Endothelial cell of umbilical vein (primary cell): Measurements from ENCODE around the gene SREBF1. TPM values are rescaled to one million over a fixed set of nuclear protein-coding genes. Genes with fewer than 3 reads are reported as not detected.

Experiments
- BruUV-seq: library from RNA; stranded (reverse); fragments of 400-500 nt; replicated peaks from 2 replicates; lab custom pipeline; 2021; lab: Mats Ljungman, UMichigan
- CTCF ChIA-PET: fragments of 300-600, 350-600 bp; sonication (Branson Sonifier 250); formaldehyde crosslinking; loops from one replicate; lab custom pipeline; 2021; ENCODE audit warnings: antibody characterized with exemption, inconsistent platforms; lab: Charles Lee
- POLR2A ChIA-PET: fragments of 300-600, 350-600 bp; sonication (Branson Sonifier 250); formaldehyde crosslinking; loops from one replicate; lab custom pipeline; 2021; ENCODE audit warnings: antibody characterized with exemption, inconsistent platforms; lab: Charles Lee
- DNase-seq: peaks from one replicate; pipeline ENCODE4 v3.0.0-alpha.2; 2011; ENCODE audit warnings: low read depth, low spot score
- FAIRE-seq: peaks from 2 replicates; lab custom pipeline; 2011; peaks lifted over from hg19 to GRCh38; lab: Jason Lieb, UNC
- H2AFZ ChIP-seq: 2 replicates; pipeline ENCODE4 v1.6.0; 2012; ENCODE audit warnings: low read depth, low read length, control low read depth, inconsistent platforms
- H3K27ac ChIP-seq: 2 replicates; pipeline ENCODE4 v1.5.1; 2011; ENCODE audit warnings: low read depth, mild to moderate bottlenecking, control low read depth, low read length, moderate library complexity; ENCODE audit not compliant: insufficient read depth
- H3K27me3 ChIP-seq, 2 experiments: 2 replicates each; pipeline versions ENCODE4 v1.6.0 to v1.6.1; 2011; ENCODE audit warnings: low read length in 2 of 2, mixed read lengths in 1 of 2; ENCODE audit not compliant: control insufficient read depth in 2 of 2, insufficient read depth in 2 of 2
- H3K36me3 ChIP-seq, 2 experiments: 2 replicates in 1 of 2; 3 replicates in 1 of 2; pipeline ENCODE4 v1.5.1; 2011; ENCODE audit warnings: low read length in 2 of 2, mild to moderate bottlenecking in 1 of 2, moderate library complexity in 1 of 2; ENCODE audit not compliant: control insufficient read depth in 2 of 2, insufficient read depth in 2 of 2; ENCODE audit errors: extremely low read depth in 1 of 2
- H3K4me1 ChIP-seq: 3 replicates; pipeline ENCODE4 v1.5.1; 2011; ENCODE audit warnings: mild to moderate bottlenecking, low read length; ENCODE audit not compliant: control insufficient read depth, insufficient read depth; ENCODE audit errors: extremely low read depth
- H3K4me2 ChIP-seq: 2 replicates; pipeline ENCODE4 v1.6.1; 2011; ENCODE audit warnings: low read length, control low read depth, mixed read lengths; ENCODE audit not compliant: insufficient read depth
- H3K4me3 ChIP-seq, 3 experiments: fragments of 200-600 bp in 1 of 3; sonication (generic), shearing (Covaris generic) in 1 of 3; replicated peaks in 1 of 3; 2 replicates each; pipeline ENCODE4 v1.5.1; 2011 to 2016; ENCODE audit warnings: control low read depth in 3 of 3, low read length in 3 of 3, mild to moderate bottlenecking in 2 of 3, inconsistent platforms in 1 of 3, low read depth in 1 of 3, moderate library complexity in 1 of 3; ENCODE audit not compliant: insufficient read depth in 1 of 3
- H3K79me2 ChIP-seq: 2 replicates; pipeline ENCODE4 v1.6.0; 2012; ENCODE audit warnings: low read length, inconsistent platforms; ENCODE audit not compliant: control insufficient read depth, insufficient read depth
- H3K9ac ChIP-seq: replicated peaks from 2 replicates; pipeline ENCODE3; 2011; ENCODE audit warnings: low read length, control low read depth; ENCODE audit not compliant: insufficient read depth; ENCODE audit errors: extremely low read depth
- H3K9me1 ChIP-seq: replicated peaks from 3 replicates; pipeline ENCODE4 v1.6.0; 2011; ENCODE audit warnings: mild to moderate bottlenecking, low read length; ENCODE audit not compliant: control insufficient read depth, insufficient read depth; ENCODE audit errors: extremely low read depth
- H3K9me3 ChIP-seq: replicated peaks from 2 replicates; pipeline ENCODE4 v1.5.1; 2012; ENCODE audit warnings: low read length, inconsistent platforms; ENCODE audit not compliant: control insufficient read depth, insufficient read depth
- H4K20me1 ChIP-seq: replicated peaks from 2 replicates; pipeline ENCODE3; 2011; ENCODE audit warnings: mild to moderate bottlenecking, low read length; ENCODE audit not compliant: control insufficient read depth, insufficient read depth; ENCODE audit errors: extremely low read depth
- EZH2 ChIP-seq: IDR thresholded peaks from 2 replicates; pipeline ENCODE4 v1.6.1; 2012; ENCODE audit warnings: borderline replicate concordance, low read depth, mild to moderate bottlenecking, moderate library complexity, low read length, inconsistent platforms; ENCODE audit not compliant: severe bottlenecking
- MAX ChIP-seq: IDR thresholded peaks from 2 replicates; pipeline ENCODE4 v1.6.1; 2011; ENCODE audit not compliant: insufficient read depth, insufficient read length
- POLR2A ChIP-seq: IDR thresholded peaks from 2 replicates; pipeline ENCODE4 v1.6.1; 2012; ENCODE audit warnings: low read depth, mild to moderate bottlenecking, control low read depth, low read length
- POLR2AphosphoS5 ChIP-seq: IDR thresholded peaks from 2 replicates; pipeline ENCODE4 v1.6.1; 2012; ENCODE audit warnings: low read depth, mild to moderate bottlenecking, control low read depth, low read length, moderate library complexity; ENCODE audit not compliant: insufficient read depth
- dilution Hi-C: fragments of 300-500 bp; cut with MboI; formaldehyde crosslinking; loops from one replicate; pipeline ENCODE4 v1.15.0; 2019; ENCODE audit warnings: low sequenced_read_pairs; ENCODE audit not compliant: extremely low pct_ligation_motif_present
- intact Hi-C: fragments of 100-400 bp; cut with micrococcal nuclease; formaldehyde crosslinking; loops from one replicate; pipeline ENCODE4 v1.10.0; 2022
- polyA plus RNA-seq, 4 experiments: library from polyadenylated mRNA; depleted of rRNA in 3 of 4; stranded (reverse) in 3 of 4; unstranded in 1 of 4; fragments of >200 nt; gene quantifications; 2 replicates each; pipeline versions ENCODE4 v1.2.1 to v1.2.3, GENCODE V29; 2011 to 2012; ENCODE audit warnings: missing spikeins in 1 of 4
- total RNA-seq: library from RNA; stranded (reverse); gene quantifications from 2 replicates; pipeline ENCODE4 v1.2.3, GENCODE V29; 2021

Gene SREBF1
- total and polyA plus RNA-seq, 2 donors (not counting 3 experiments of a cell fraction or from before 2014, with no cell fraction given) = 50.4 to 109 TPM

- ChIA-PET POLR2A (interaction anchor here (0.5 to 0.6 kb wide), 2 partner anchors 32 to 148 kb away, joined by 4 read pairs; no protein-coding TSS in a partner anchor), CTCF (interaction anchor here (0.7 to 3.1 kb wide), 9 partner anchors 9 to 78 kb away, joined by 3 to 15 read pairs (median 3); no protein-coding TSS in a partner anchor)
- intact Hi-C loops (loop anchor here (1.0 kb wide), 2 partner anchors 9 to 21 kb away; no protein-coding TSS in a partner anchor), dilution Hi-C loops (no loop called here)
- Histone ChIP-seq H2AFZ (no peak overlapping the region), H3K27ac (peak overlapping the region; percentile 51), H3K4me2 (no peak overlapping the region), H3K36me3 (no peaks in the 10 kb centered on the region), H3K79me2 (peaks cover under 1% of the 10 kb centered on the region), H3K9me1 (no peaks in the 10 kb centered on the region), H3K4me1 (peaks cover 40% of the 10 kb centered on the region), H3K27me3 (no peaks in the 10 kb centered on the region), H3K9ac (no peak overlapping the region), H3K4me3 (peak overlapping the region in 1 of 3 experiments; percentile 52), H3K9me3 (no peaks in the 10 kb centered on the region), H4K20me1 (no peaks in the 10 kb centered on the region)
- DNase-seq = peak; percentile 21
- BruUV-seq = no TSS peak
- TF ChIP-seq POLR2AphosphoS5 (no peak), EZH2 (no peak), MAX (no peak), POLR2A (peak; percentile 45)
- FAIRE-seq = peak; percentile 84
Measured at GRCh38 chr17:17840751-17841591, 4.2 kb upstream of the SREBF1 start.
